NB4 (cell line): ENCODE results near the gene CEP131.
A peak's percentile ranks its signal among the peaks of the same experiment; 100 is the strongest.

Experiments
- POLR2A ChIP-seq: IDR thresholded peaks from 2 replicates; pipeline ENCODE4 v1.6.1; 2011; ENCODE audit warnings: mild to moderate bottlenecking; ENCODE audit not compliant: insufficient read length; ENCODE audit errors: extremely low read depth
- TF ChIP-seq, protein P1 (sequence below): IDR thresholded peaks from one replicate; pipeline ENCODE4 v1.5.1; 2012; ENCODE audit warnings: low read depth, low read length
- TF ChIP-seq, protein P2 (sequence below): IDR thresholded peaks from 2 replicates; pipeline ENCODE4 v1.6.1; 2011; ENCODE audit warnings: low read depth, low read length

DNA sequence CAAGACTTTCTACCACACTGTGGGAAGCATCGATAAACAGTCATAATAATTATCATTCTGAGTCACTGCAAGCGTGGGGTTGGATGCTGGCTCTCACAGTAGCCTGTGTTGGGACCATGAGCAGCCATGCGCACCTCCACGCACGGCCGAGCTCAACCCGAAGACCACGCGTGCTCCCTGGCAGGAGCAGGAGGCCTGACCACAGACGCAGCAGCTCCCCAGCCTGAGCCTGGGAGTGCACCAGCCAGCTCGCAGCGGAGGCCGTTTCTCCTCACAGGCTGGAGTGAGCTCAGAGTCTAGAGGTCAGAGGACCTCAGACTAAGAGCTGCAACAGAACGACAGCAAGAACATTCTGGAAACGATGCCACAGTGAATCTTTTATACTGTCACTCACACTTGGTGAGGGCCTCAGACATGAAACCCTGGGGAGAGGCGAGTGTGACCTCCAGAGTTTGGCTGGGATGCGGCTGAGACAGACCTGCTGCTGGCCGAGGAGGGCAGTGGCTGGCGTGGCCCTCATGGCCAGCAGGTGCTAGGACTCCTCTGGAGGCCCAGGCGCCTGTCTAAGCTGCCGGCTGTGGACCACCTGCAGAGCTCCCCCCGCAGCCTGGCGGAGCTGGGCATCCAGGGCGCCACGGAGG is 22.4 kb upstream of the CEP131 start:
- TF ChIP-seq, protein P1, sequence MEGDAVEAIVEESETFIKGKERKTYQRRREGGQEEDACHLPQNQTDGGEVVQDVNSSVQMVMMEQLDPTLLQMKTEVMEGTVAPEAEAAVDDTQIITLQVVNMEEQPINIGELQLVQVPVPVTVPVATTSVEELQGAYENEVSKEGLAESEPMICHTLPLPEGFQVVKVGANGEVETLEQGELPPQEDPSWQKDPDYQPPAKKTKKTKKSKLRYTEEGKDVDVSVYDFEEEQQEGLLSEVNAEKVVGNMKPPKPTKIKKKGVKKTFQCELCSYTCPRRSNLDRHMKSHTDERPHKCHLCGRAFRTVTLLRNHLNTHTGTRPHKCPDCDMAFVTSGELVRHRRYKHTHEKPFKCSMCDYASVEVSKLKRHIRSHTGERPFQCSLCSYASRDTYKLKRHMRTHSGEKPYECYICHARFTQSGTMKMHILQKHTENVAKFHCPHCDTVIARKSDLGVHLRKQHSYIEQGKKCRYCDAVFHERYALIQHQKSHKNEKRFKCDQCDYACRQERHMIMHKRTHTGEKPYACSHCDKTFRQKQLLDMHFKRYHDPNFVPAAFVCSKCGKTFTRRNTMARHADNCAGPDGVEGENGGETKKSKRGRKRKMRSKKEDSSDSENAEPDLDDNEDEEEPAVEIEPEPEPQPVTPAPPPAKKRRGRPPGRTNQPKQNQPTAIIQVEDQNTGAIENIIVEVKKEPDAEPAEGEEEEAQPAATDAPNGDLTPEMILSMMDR: no peak
- TF ChIP-seq POLR2A: peak; percentile 12
- TF ChIP-seq, protein P2, sequence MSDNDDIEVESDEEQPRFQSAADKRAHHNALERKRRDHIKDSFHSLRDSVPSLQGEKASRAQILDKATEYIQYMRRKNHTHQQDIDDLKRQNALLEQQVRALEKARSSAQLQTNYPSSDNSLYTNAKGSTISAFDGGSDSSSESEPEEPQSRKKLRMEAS: no peak
